Measurements from ENCODE around the gene IGFN1.

GRCh38 chr1:201264072-201264471, 73.4 kb downstream of the IGFN1 start:
- TF ChIP-seq BHLHE40 (IDR thresholded peaks at IDR 0.05; ENCODE audit: borderline replicate concordance) (no peak), FOXA1 (IDR thresholded peaks at IDR 0.05) (no peak), CTBP1 (IDR thresholded peaks at IDR 0.05; ENCODE audit: borderline replicate concordance) (no peak), FOXM1 (IDR thresholded peaks at IDR 0.05; ENCODE audit: borderline replicate concordance) (no peak), FOXK2 (IDR thresholded peaks at IDR 0.05) (no peak)

Data from HEK293T (cell line).